Keratinocyte (primary cell): ENCODE measurements around the gene SH2D2A. TPM values are rescaled to one million over a fixed set of nuclear protein-coding genes. Genes with fewer than 3 reads are reported as not detected.
A peak's percentile ranks its signal among the peaks of the same experiment; 100 is the strongest.

Experiments used
- DNase-seq: peaks from one replicate; pipeline ENCODE4 v3.0.0-alpha.2; 2011; ENCODE audit warnings: low read depth, missing footprints, low spot score
- FAIRE-seq: peaks from 2 replicates; lab custom pipeline; 2011; peaks lifted over from hg19 to GRCh38; lab: Jason Lieb, UNC
- H2AFZ ChIP-seq: 2 replicates; pipeline ENCODE4 v1.6.0; 2012; ENCODE audit warnings: low read length, control low read depth, inconsistent platforms; ENCODE audit not compliant: control insufficient read depth
- H3K27ac ChIP-seq: 2 replicates; pipeline ENCODE4 v1.5.1; 2011; ENCODE audit warnings: low read length; ENCODE audit not compliant: control insufficient read depth, insufficient read depth
- H3K27me3 ChIP-seq: 3 replicates; pipeline ENCODE4 v1.6.0; 2011; ENCODE audit warnings: low read length; ENCODE audit not compliant: control insufficient read depth, insufficient read depth; ENCODE audit errors: extremely low read depth
- H3K36me3 ChIP-seq, 2 experiments: 2 replicates in 1 of 2; 3 replicates in 1 of 2; pipeline ENCODE4 v1.5.1; 2011; ENCODE audit warnings: low read length in 2 of 2, mild to moderate bottlenecking in 1 of 2; ENCODE audit not compliant: control insufficient read depth in 2 of 2, insufficient read depth in 2 of 2; ENCODE audit errors: extremely low read depth in 1 of 2
- H3K4me1 ChIP-seq: 3 replicates; pipeline ENCODE4 v1.5.1; 2011; ENCODE audit warnings: low read length; ENCODE audit not compliant: control insufficient read depth, insufficient read depth; ENCODE audit errors: extremely low read depth
- H3K4me2 ChIP-seq: 3 replicates; pipeline ENCODE4 v1.6.0; 2011; ENCODE audit warnings: low read depth, low read length; ENCODE audit not compliant: control insufficient read depth, insufficient read depth; ENCODE audit errors: extremely low read depth
- H3K4me3 ChIP-seq, 3 experiments: fragments of 200-600 bp in 1 of 3; sonication (generic) in 1 of 3; 2 replicates in 2 of 3; 3 replicates in 1 of 3; pipeline ENCODE4 v1.5.1; 2011 to 2016; ENCODE audit warnings: low read length in 3 of 3, mild to moderate bottlenecking in 3 of 3, control low read depth in 2 of 3, inconsistent platforms in 1 of 3, low read depth in 1 of 3, mixed read lengths in 1 of 3, mixed run types in 1 of 3, moderate library complexity in 1 of 3; ENCODE audit not compliant: control insufficient read depth in 2 of 3, insufficient read depth in 2 of 3; ENCODE audit errors: extremely low read depth in 1 of 3
- H3K79me2 ChIP-seq: 2 replicates; pipeline ENCODE4 v1.6.0; 2012; ENCODE audit warnings: low read length; ENCODE audit not compliant: control insufficient read depth, insufficient read depth
- H3K9ac ChIP-seq: 3 replicates; pipeline ENCODE4 v1.6.0; 2011; ENCODE audit warnings: low read length; ENCODE audit not compliant: control insufficient read depth, insufficient read depth; ENCODE audit errors: extremely low read depth
- H3K9me1 ChIP-seq: 3 replicates; pipeline ENCODE4 v1.6.0; 2011; ENCODE audit warnings: low read length; ENCODE audit not compliant: control insufficient read depth, insufficient read depth; ENCODE audit errors: extremely low read depth
- H3K9me3 ChIP-seq: 2 replicates; pipeline ENCODE4 v1.5.1; 2012; ENCODE audit warnings: low read depth, low read length; ENCODE audit not compliant: control insufficient read depth
- H4K20me1 ChIP-seq: 3 replicates; pipeline ENCODE4 v1.6.0; 2011; ENCODE audit warnings: low read length; ENCODE audit not compliant: control insufficient read depth, insufficient read depth; ENCODE audit errors: extremely low read depth
- EZH2 ChIP-seq: IDR thresholded peaks from one replicate; pipeline ENCODE4 v1.6.1; 2012; ENCODE audit warnings: inconsistent platforms, mild to moderate bottlenecking, low read length, moderate library complexity
- dilution Hi-C: fragments of 300-500 bp; cut with MboI; formaldehyde crosslinking; loops from one replicate; pipeline ENCODE4 v1.7.0; 2020; ENCODE audit warnings: low sequenced_read_pairs; ENCODE audit not compliant: extremely low pct_ligation_motif_present
- polyA plus RNA-seq, 5 experiments: library from polyadenylated mRNA; depleted of rRNA in 3 of 5; stranded (reverse) in 3 of 5; stranded (forward) in 1 of 5; unstranded in 1 of 5; fragments of >200 nt; gene quantifications; 1 replicate in 1 of 5; 2 replicates in 3 of 5; 3 replicates in 1 of 5; pipeline versions ENCODE4 v1.2.1 to v1.2.3, GENCODE V29; 2011 to 2012; ENCODE audit warnings: missing spikeins in 2 of 5, low read depth in 1 of 5, low replicate concordance in 1 of 5
- TF ChIP-seq, protein P1 (sequence below), 3 experiments: IDR thresholded peaks in 1 of 3; conservative IDR thresholded peaks in 1 of 3; optimal IDR thresholded peaks in 1 of 3; 2 replicates in 2 of 3; 3 replicates in 1 of 3; pipeline versions ENCODE3 to v1.5.1; 2011; ENCODE audit warnings: low read length in 3 of 3, mild to moderate bottlenecking in 3 of 3, moderate library complexity in 2 of 3, control low read depth in 1 of 3, inconsistent platforms in 1 of 3; ENCODE audit not compliant: insufficient read depth in 2 of 3; ENCODE audit errors: extremely low read depth in 1 of 3

Gene SH2D2A
- polyA plus RNA-seq, 1 donor (not counting 4 experiments of a cell fraction or from before 2014, with no cell fraction given): 2.5 TPM

DNA sequence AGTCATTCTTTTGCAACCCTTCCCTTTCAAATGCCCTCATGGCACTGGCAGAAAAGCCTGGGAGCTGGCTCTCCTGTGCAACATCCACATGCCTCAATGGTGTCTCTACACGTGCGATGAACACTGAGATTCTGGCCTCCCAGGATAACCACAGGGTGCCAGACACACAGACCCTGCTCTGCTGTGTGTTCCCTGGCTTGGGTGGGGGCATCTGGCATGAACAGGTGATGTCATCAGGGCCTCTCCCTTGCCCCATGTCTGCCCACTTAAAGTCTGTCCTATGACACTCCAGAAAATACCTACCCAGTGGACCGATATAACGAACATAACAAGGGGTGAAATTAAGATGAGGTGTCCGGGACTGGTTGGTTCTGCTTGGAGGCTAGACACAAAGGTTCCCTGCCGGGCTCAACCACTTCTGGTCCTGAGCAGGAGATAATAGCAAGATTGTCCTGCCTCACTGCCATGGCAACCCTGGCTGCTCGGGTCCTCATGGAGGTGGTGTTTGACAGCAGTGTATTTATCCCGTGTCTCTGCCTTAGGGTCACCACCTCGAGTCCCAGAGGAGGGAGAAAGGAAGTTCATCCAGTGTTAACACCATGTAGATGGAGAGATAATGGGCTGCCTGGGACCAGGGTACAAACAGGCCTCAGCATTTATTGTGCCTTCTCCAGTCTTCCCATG, 22.9 kb upstream of the SH2D2A start:
- no peaks in the 10 kb centered on the region for H3K79me2 ChIP-seq
- dilution Hi-C loops: no loop called here
- TF ChIP-seq, protein P1, sequence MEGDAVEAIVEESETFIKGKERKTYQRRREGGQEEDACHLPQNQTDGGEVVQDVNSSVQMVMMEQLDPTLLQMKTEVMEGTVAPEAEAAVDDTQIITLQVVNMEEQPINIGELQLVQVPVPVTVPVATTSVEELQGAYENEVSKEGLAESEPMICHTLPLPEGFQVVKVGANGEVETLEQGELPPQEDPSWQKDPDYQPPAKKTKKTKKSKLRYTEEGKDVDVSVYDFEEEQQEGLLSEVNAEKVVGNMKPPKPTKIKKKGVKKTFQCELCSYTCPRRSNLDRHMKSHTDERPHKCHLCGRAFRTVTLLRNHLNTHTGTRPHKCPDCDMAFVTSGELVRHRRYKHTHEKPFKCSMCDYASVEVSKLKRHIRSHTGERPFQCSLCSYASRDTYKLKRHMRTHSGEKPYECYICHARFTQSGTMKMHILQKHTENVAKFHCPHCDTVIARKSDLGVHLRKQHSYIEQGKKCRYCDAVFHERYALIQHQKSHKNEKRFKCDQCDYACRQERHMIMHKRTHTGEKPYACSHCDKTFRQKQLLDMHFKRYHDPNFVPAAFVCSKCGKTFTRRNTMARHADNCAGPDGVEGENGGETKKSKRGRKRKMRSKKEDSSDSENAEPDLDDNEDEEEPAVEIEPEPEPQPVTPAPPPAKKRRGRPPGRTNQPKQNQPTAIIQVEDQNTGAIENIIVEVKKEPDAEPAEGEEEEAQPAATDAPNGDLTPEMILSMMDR (optimal IDR thresholded peaks at IDR 0.05 in 1 of 3, IDR thresholded peaks at IDR 0.05 in 1 of 3, conservative IDR thresholded peaks at IDR 0.05 in 1 of 3; ENCODE audit: extremely low read depth in 1 of 3, insufficient read depth in 2 of 3, low read length in 3 of 3): no peak
- no peak for TF ChIP-seq EZH2
- H2AFZ ChIP-seq: no peak overlapping the region
- no peak overlapping the region for H3K9ac ChIP-seq
- H3K4me2 ChIP-seq: no peak overlapping the region
- peaks cover 55% of the 10 kb centered on the region for H3K27me3 ChIP-seq
- no peaks in the 10 kb centered on the region for H3K36me3 ChIP-seq
- no peak for FAIRE-seq
- no peaks in the 10 kb centered on the region for H3K9me1 ChIP-seq
- peaks cover 2% of the 10 kb centered on the region for H4K20me1 ChIP-seq
- H3K27ac ChIP-seq: no peak overlapping the region
- no peaks in the 10 kb centered on the region for H3K9me3 ChIP-seq
- no peak for DNase-seq
- H3K4me3 ChIP-seq: no peak overlapping the region
- H3K4me1 ChIP-seq: no peaks in the 10 kb centered on the region

DNA sequence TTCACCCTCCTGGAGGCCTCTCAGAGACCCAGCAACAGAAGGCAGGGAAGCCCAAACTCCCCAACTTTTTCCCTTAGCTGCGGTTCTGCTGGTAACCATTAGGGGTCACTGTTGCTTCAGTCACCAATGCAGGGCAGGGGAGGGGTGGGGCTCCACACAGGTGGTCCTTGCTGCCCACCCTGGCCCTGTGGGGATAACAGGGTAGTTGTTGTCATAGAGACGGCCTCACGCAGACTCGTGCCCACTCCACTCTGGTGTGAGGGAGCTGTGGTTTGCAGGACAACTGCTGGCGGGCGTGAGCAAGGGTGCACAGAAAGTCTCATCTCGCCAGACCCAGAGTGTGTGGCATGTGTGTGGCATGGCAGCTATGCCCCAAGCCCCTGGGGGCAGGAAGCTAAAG, 22.3 kb upstream of the SH2D2A start:
- Histone ChIP-seq H3K27ac (no peak overlapping the region), H3K27me3 (peaks cover 55% of the 10 kb centered on the region), H3K9me3 (no peaks in the 10 kb centered on the region), H3K4me1 (no peaks in the 10 kb centered on the region), H2AFZ (no peak overlapping the region), H4K20me1 (peaks cover 2% of the 10 kb centered on the region), H3K36me3 (no peaks in the 10 kb centered on the region), H3K4me2 (no peak overlapping the region), H3K9me1 (no peaks in the 10 kb centered on the region), H3K4me3 (no peak overlapping the region), H3K9ac (no peak overlapping the region), H3K79me2 (no peaks in the 10 kb centered on the region)
- dilution Hi-C loops: no loop called here
- no peak for TF ChIP-seq EZH2
- TF ChIP-seq, protein P1 (optimal IDR thresholded peaks at IDR 0.05 in 1 of 3, IDR thresholded peaks at IDR 0.05 in 1 of 3, conservative IDR thresholded peaks at IDR 0.05 in 1 of 3; ENCODE audit: extremely low read depth in 1 of 3, insufficient read depth in 2 of 3, low read length in 3 of 3): peak; percentile 86 to 92 (median 87)
- peak; percentile 17 for FAIRE-seq
- no peak for DNase-seq
